HG02588 (cell line): ENCODE measurements around the gene CYP8B1.

Experiments
- ATAC-seq: cut with Tn5 transposase; IDR thresholded peaks from one replicate; pipeline ENCODE4 v1.9.1; 2021; ENCODE audit warnings: mild to moderate bottlenecking, moderate library complexity; ENCODE audit not compliant: unreplicated experiment

The CYP8B1 gene

DNA sequence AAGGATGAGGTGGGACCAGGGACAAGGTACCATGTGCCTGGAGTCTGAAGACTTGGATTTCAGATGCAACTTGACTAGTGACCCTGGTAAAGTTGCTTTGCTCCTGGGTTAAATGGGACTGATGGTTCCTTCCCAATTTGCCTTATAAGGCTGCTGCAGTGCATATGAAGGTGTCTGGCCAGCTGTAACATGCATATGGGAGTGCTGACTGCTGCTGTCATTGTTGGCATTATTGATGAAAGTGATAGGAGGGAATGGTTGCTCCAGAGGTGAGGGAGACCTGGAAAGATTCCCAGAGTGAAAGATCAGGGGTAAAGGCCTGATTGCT is 20.5 kb downstream of the CYP8B1 start:
- no peak for ATAC-seq

DNA sequence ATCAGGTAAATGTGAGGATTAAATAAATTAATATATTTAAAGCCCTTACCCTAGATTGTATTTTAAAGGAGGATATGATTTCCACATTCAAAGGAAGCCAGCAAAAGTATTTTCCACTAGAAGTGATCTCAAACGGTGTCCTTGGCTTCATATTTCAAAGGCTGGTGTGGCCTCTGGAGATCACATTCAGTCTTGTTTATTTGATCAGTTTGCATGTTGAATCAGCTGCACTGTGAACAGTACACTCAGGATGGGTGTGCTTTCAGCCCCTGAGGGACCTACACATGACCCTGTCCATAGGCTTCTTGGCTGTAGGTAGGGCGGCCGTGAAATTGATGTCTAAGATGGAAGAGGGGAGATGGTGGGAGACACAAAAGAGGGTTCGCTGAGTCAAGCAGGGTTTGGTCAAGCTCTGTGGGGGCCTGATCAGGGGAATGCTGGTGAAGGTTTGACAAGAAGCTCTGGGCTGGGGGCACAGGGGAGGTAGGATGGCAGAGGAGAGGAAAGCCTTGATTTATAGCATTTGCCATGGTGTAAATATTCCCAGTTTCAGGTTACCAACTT is 21.9 kb downstream of the CYP8B1 start:
- no peak for ATAC-seq

DNA sequence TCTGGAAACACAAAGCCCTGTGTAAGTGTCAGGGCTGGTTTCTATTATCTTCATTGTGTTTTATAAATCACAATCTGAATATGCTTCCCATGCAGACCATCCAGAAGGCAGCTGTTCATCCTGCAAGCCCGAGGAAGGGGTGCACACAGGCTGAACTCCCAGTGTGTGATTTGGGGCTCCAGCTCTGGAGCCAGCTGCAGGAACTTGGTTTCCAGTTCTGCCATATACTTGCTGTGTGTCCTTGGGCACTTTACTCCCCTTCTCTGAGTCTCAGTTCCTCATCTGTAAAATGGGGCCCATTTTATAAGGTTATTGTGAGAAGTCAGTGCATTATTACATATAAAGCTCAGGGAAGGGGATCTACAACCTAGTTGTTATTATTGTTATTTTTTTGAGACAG is 22.6 kb downstream of the CYP8B1 start:
- no peak for ATAC-seq

DNA sequence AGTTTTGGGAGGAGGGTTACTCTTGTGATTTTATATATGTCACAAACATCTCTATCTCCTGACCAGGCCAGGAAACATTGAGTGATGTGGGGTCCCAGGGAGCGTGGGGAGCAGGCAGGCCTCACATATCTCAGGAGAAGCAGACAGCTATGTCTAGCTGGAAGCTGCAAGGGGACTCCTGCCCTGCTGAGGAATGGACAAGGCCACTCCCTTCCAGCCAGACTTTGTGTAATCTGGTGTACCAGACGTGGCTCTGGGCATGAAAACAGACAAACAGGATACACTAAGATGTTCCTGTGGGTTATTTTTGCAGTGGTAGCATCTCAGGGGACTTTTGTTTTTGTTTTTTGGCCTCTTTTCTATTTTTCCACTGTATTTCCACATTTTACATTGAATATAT is 23.2 kb downstream of the CYP8B1 start:
- no peak for ATAC-seq

DNA sequence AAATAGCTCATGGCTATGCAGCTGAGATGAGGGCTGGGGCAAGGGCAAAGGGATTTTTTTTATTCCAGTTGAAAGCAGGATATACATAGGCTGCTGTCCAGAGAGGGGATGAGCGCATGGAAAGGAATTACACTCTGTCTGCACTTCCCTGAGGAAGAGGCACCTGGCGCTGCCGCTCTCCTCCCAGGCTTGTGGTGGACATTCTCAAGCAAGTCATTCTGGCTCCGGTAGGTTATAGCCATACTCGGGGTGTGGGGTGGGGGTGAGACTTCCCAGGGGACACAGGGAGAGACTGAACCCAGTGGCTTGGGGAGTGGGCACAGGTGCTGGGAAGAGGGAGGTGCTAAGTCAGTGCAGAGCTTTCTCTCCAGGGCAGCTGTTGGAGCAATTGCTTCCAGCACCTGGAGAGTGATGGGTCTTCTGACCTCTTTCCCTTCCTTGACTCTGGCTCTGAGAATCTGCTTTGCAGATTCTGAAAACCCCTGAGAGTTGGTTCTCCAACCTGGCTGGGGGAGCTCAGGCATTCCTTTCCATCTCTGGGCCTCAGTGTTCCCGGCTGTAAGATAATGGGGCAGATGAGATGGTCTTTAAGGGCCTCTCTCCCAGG is 24.3 kb downstream of the CYP8B1 start:
- no peak for ATAC-seq

DNA sequence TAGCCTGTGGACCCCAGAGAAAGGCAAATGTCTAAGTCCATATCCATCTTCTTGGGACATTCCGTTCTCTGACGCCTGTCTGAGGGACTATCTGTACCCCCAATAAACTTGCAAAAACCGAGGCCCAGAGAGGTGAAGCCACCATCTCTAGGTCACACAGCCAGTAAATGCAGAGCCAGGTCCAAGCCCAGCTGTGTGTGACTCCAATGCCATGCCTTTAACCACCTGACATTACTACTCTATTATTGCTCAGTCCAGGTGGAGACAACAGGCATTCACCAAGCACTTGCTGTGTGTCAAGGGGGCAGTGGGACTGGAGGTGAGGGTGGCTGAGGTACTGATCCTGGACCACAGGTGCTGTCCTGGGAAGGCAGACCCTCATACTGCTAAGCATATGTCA is 25.4 kb downstream of the CYP8B1 start:
- ATAC-seq = no peak

DNA sequence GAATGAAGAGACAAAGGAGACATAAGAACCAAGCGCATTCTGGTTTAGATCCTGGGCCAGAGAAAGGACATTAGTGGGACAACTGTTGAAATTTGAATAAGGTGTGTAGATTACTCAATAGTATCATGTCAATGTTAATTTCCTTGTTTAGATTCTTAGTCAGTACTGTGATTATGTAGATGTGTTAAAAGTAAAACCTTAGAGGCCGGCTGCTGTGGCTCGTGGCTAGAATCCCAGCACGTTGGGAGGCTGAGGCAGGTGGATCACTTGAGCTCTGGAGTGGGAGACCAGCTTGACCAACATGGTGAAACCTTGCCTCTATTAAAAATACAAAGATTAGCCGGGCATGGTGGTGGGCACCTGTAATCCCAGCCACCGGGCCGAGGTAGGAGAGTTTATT is 26.7 kb downstream of the CYP8B1 start:
- no peak for ATAC-seq

DNA sequence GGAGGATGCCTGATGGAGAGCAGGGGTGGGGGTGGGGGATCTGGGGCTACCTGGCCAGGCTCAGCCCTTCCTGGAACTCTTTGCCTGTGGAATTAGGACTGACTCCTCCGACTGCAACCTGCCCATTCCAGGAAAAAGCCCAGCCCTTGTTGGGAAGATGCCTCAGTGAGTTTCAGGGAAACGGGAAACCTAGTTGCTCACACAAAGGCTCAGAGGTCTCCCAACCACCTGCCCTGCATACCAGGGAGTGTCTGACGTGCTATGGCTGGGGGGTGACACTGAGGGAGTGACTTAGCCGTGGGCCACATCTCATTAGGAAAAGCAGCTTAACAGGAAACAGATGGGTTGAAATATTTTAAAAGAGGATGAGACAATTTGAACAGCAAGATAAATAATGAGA is 27.9 kb downstream of the CYP8B1 start:
- no peak for ATAC-seq

DNA sequence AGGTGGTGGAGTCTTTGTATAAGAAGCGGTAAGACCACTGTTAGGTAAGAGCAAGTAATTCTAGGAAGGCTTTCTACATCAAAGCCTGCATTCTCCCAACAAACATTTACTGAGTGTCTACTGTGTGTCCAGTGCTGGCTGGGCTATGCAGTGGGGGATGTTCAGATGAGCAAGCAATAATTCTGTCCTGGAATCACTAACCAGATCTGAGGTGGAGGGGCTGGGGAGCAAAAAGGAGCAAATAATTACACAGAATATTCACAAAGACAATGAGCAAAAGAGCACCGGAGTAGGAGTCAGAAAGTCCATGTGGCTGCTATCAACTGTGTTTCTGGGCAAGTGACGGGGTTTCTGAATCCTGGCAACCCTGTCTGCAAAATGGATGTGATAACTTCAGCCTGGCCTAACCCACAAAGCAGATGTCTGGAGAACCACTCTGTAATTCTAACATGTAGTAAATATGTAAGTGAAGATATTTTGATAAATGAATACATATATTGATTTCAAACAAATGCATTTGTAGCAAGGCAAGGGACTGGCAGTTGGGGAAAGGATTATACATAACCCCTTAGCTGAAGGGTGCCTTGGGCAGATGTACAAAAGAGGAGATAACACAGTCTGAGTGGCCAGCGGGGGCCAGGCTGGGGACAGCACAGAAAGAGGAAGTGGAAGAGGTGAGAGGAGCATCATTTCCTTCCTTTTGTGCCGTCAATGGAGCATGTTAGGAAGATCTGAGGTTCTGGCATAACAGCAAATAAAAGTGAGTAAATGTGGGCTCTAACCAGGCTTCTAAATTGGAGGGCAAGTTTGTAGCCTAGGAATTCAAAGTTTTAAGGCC is 28.8 kb downstream of the CYP8B1 start:
- ATAC-seq = no peak

DNA sequence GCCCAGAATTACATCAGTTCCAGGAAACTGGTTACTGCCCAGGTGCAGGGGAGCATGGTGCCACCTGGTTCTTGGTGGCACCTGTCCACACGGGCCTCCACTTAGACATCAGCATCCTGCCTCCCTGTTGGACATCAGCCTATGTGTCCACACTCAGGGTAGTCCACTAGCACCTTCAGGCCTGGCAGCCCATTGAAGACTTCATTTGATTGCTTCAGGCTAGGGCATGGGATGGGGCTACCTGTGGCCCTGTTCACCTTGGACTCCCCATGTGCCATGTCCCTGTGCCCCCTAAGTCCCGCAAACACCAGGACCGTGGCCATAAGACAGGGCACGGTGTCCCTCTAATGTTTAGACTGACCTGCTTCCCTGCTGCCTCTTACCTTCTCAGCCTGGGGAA is 30.9 kb downstream of the CYP8B1 start:
- ATAC-seq = no peak

DNA sequence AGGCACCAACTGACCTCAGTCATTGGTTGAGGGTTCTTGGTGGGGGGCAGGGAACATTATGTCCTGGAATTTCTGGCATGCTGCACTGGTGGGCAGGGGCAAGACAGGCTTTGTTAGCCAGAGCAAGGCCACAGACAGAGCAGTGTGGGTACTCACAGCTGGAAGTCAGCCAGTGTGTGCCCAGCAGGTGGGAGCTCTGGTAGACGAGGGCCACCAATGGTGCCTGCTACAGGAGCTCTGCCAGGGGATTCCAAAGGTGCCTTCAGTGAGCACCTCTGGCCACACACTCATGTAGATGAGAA is 31.3 kb downstream of the CYP8B1 start:
- ATAC-seq = no peak

DNA sequence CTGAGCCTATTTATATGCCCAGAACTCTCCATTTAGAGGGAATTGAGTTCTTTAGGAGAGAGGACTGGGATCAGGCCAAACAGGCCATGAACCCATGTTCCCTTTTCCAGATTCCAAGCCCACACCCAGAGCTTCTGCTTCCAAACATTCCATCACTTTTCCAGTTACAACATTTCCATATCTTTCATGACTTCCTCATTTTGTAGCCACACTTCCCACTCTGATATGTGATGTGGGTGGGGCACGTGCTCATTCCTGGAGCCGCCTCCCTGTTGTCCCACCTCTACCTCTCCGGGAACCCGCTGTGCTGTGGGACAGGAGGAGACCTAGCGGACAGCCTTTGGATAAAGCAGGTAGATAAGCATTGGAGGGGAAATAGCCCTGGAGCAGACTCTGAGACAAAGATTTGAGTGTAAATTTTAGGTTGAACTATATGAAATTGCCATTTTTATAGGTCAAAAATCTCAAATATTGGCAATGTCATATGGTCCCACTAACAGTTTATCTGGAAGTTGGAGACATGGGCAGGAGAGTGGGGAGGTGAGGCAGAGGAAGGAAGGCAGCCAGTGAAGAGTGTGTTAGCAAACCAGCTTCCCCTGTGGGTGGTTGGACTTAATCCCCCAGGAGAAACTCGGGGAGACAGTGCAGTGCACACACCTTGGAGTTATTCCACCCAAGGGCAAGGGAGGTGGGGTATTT is 31.8 kb downstream of the CYP8B1 start:
- ATAC-seq = no peak

DNA sequence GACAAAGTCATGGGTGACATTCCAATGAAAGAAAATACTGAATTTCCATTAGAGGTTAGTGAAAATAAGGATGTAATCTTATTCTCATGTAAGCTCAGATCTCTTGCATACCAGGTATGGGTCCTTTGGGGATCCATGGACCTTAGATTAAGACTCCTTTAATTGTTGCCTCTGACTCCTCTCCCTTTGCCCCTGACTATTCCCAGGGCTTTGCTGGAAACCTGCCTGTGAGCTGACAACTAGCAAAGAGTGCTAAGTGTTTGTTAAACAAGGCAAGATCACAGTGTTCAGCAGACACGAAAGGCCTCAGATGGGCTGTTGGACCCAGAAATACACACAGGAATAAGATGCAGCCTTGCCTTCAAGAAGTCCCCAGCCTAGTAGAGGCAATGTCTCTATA is 34.3 kb downstream of the CYP8B1 start:
- ATAC-seq = no peak

DNA sequence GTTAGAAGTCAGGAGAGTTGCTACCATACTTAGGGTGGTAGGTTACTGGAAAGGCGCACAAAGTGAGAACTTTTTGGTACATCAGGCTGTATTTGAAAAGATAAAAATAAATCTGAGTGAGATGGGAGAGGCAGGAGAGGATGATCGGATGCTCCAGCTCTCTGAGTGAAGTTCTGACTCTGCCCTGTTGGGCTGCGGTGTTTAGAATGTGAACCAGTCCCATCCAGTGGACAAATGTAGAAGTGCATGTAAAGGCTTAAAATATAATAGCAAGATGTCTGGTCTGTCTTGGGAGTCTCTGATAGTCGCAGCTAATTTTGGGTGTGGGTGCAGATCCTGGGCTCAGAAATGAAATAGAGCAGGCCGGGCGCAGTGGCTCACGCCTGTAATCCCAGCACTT is 36.1 kb downstream of the CYP8B1 start:
- ATAC-seq = peak; percentile 97

DNA sequence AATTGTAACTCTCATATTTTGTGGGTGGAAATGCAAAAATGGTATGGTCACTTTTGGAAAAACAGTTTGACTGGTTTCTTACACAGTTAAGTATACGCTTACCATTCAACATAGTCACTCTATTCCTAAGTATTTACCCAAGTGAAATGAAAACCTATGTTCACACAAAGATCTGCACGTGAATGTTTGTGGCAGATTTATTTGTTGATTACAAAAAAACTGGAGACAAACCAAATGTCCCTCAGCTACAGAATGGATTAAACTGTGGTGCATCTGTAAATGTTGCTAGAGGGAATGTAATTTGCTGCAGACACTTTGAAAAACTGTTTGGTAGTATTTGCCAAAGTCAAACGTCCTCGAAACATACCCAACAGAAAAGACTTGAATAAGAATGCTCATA is 37.1 kb downstream of the CYP8B1 start:
- no peak for ATAC-seq

DNA sequence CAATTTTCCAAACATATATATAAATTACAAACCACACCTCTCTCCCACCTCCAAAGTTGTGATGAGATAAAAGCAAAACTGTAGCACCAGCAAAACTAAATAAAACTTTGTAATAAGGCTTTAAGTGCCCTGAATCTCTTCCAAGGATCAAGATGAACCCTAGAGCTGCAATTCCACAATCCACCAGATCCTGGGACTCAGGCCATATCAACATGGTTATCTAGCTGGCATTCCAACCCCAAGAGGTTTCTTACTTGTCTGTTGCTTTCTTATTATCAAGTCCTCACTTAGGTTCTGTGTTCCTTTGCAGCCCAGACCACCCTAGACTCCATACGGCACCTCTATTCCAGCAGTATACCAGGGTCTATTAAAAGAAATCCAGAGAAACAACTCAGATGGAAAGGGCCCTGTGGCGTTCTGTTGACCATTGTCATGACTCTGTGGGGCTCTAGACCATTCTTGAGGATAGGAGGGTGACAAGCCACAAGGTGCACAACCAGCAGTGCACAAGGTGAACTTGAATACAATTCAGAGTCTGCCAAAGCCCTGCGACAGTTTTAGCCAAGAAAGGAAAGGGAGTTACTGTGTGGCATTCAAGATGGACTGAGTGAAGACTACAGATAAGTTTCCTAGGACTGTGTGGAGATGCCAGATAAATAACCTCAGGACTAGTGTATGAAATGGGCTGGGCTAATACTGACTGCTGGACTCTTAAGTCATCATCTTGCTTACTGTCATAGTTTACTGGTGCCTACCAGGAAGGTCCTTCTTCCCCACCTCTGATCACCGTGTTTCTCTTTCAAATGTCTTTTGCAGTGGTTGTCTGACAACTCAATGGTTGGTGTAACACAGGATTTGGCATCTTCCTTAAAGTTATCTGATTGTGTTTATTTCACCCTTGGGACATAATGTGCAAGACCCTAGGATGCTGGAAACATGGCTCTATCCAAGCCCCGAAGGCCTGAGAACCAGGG is 39.2 kb downstream of the CYP8B1 start:
- no peak for ATAC-seq

DNA sequence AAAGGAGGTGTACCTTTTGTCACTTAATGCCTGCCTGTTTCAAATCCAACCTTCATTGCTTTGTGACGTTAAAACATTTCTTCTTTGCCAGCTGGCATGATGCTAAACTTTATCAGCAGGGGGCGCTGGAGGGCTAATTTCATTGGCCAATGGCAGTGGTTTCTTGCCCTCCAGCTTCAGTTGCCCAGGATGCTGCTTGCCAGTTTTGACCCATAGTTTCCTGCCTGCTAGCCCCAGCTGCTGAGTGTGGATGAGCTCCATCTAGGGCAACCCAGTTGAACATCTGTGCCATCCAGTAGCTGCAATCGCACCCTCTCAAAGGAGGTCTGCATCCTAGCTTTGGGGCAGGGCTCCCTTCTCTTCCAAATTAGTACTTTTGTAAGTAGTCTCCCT is 44.4 kb downstream of the CYP8B1 start:
- peak; percentile 70 for ATAC-seq

DNA sequence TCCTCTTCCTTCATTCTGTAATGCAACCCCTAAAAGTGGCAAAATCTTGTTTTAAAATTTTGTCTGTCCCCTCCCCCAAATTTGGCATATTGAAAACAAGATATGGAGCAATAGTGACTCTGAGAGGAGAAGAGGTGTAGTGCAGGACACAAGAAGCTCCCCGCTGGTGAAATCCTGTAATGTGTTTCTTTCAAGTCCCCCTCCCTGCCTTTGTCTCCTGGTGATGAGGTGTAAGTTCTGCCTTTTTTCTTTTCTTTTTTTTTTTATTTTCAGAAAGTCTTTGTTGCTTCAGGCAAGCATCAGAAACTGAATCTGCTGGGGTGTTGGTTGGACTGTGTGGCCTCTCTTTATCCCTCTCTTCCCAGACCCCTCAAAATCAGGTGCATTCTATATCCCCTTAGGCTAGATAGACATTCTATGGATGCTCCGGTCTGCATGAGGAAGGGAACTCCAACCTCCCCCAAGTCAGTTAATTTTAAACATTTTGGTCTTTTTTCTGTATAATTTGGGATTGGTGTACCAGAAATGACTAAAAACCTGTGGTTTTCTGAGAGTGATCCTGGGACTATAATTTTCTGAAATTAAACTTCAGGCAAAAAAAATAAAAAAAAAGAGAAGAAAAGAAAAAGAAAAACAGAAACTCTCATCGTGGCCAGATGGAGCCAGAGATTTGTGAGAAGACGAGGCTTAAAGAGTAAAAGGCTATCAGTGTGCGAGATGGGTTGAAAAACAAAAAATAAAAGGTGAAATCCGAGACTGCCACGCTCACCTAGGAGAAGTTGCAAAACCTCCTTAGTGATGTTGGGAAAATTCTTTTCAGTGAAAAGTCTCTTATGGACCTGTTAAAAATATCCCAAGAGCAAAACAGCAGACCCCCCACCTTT is 45.0 kb downstream of the CYP8B1 start:
- ATAC-seq = no peak

DNA sequence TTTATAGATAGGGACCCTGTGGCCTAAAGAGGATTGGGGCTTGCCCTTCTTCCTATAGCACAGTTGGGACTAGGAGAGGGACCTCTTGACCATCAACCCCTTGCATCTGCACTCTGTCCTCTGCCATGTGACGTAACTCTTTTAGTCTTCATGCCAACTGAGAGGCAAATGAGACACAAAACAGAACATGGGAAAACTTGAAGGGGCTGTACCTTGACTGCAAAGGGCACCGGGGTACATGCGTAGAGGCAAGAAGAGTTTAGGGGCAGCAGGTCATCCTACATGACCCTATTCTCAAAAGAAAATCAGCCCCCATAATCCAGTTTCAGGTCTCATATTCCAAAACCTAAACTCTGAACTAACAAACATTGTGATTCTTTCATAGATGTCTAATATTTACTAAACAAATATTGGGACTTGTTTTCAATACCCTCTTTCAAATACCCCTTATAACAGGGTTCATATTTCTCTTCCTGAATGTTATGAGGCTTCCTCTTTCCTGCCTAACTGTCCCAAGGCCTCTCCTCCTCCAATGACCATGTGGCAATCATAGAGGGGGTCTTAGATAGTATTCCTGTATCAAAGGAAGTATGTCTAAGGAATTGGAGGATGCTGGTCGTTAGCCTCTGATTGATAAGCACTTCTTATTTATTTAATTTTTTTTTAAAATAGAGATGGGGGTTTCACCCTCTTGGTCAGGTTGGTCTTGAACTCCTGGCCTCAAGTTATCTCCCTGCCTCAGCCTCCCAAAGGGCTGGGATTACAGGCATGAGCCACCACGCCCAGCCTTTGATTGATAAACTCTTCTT is 45.8 kb downstream of the CYP8B1 start:
- no peak for ATAC-seq
